Liver (tissue), 2 donors: ENCODE results near the gene ACSBG1.

Experiments
- CTCF ChIP-seq: fragments of 150-350 bp; IDR thresholded peaks from 2 replicates; pipeline ENCODE4 v1.5.1; 2017; ENCODE audit warnings: improper control_type of control experiment, low read depth, low read length; ENCODE audit not compliant: missing input control
- YY1 ChIP-seq: IDR thresholded peaks from 2 replicates; pipeline ENCODE4 v1.6.1; 2016; ENCODE audit warnings: antibody characterized with exemption, mild to moderate bottlenecking
- ZBTB33 ChIP-seq: IDR thresholded peaks from 2 replicates; pipeline ENCODE4 v1.6.1; 2016; ENCODE audit warnings: antibody characterized with exemption
- donor health status: healthy.

GRCh38 chr15:78120523-78120922 lies 113.8 kb downstream of the ACSBG1 start:
- TF ChIP-seq ZBTB33, result no peak
- no peak for TF ChIP-seq CTCF
- no peak for TF ChIP-seq YY1
